OCI-LY1 (cell line): ENCODE results near the gene BABAM2.

Source experiments
- H2AFZ ChIP-seq: fragments of 200-600 bp; sonication (generic), shearing (Covaris generic); 2 replicates; pipeline ENCODE4 v1.6.0; 2014; ENCODE audit warnings: antibody characterized with exemption, mild to moderate bottlenecking, low read length
- H3F3A ChIP-seq: fragments of 200-600 bp; sonication (generic), shearing (Covaris generic); 2 replicates; pipeline ENCODE4 v1.6.0; 2014; ENCODE audit warnings: mild to moderate bottlenecking, antibody characterized with exemption, low read length, moderate library complexity; ENCODE audit not compliant: insufficient read depth
- H3K27ac ChIP-seq: fragments of 200-600 bp; sonication (generic); 2 replicates; pipeline ENCODE4 v1.5.1; 2014; ENCODE audit warnings: low read length, mixed run types, mild to moderate bottlenecking, low read depth; ENCODE audit not compliant: poor library complexity, severe bottlenecking
- H3K27me3 ChIP-seq: fragments of 200-600 bp; sonication (generic); 2 replicates; pipeline ENCODE4 v1.6.0; 2014; ENCODE audit warnings: antibody characterized with exemption, mild to moderate bottlenecking, low read length, moderate library complexity; ENCODE audit not compliant: insufficient read depth
- H3K36me3 ChIP-seq: fragments of 200-600 bp; sonication (generic); 2 replicates; pipeline ENCODE4 v1.6.1; 2014; ENCODE audit warnings: mild to moderate bottlenecking, antibody characterized with exemption, low read length, moderate library complexity, mixed read lengths; ENCODE audit not compliant: insufficient read depth
- H3K4me1 ChIP-seq: fragments of 200-600 bp; sonication (generic); 2 replicates; pipeline ENCODE4 v1.5.1; 2014; ENCODE audit warnings: mild to moderate bottlenecking, low read length, moderate library complexity; ENCODE audit not compliant: insufficient read depth, severe bottlenecking
- H3K4me2 ChIP-seq: fragments of 200-600 bp; sonication (generic), shearing (Covaris generic); 2 replicates; pipeline ENCODE4 v1.6.1; 2014; ENCODE audit warnings: low read length
- H3K4me3 ChIP-seq: fragments of 200-600 bp; sonication (generic); 2 replicates; pipeline ENCODE4 v1.5.1; 2014; ENCODE audit warnings: low read length, low read depth, mild to moderate bottlenecking, mixed read lengths; ENCODE audit not compliant: poor library complexity, severe bottlenecking
- H3K79me2 ChIP-seq: fragments of 200-600 bp; shearing (Covaris generic); 2 replicates; pipeline ENCODE4 v1.6.1; 2016; ENCODE audit warnings: mixed run types, low read length, mixed read lengths; ENCODE audit not compliant: insufficient read depth
- H3K9ac ChIP-seq: fragments of 200-600 bp; sonication (generic), shearing (Covaris generic); 2 replicates; pipeline ENCODE4 v1.6.1; 2014; ENCODE audit warnings: mild to moderate bottlenecking, low read length, mixed read lengths
- H3K9me2 ChIP-seq: fragments of 200-600 bp; sonication (generic), shearing (Covaris generic); 2 replicates; pipeline ENCODE4 v1.6.1; 2014; ENCODE audit warnings: low read depth, mild to moderate bottlenecking, low read length, mixed read lengths
- H3K9me3 ChIP-seq: fragments of 200-600 bp; shearing (Covaris generic); 2 replicates; pipeline ENCODE4 v1.6.1; 2014; ENCODE audit warnings: low read length, mixed read lengths
- H4K20me1 ChIP-seq: fragments of 200-600 bp; sonication (generic), shearing (Covaris generic); 2 replicates; pipeline ENCODE4 v1.6.0; 2016; ENCODE audit warnings: mild to moderate bottlenecking, low read length; ENCODE audit not compliant: insufficient read depth
- CTCF ChIP-seq: fragments of 200-600 bp; sonication (generic), shearing (Covaris generic); IDR thresholded peaks from 2 replicates; pipeline ENCODE4 v1.5.1; 2017; ENCODE audit warnings: mild to moderate bottlenecking, antibody characterized with exemption, low read length, moderate library complexity, mixed read lengths
- EZH2 ChIP-seq: fragments of 200-600 bp; sonication (generic), shearing (Covaris generic); IDR thresholded peaks from 2 replicates; pipeline ENCODE4 v1.8.0; 2017; ENCODE audit warnings: borderline replicate concordance, mixed run types, mild to moderate bottlenecking, antibody characterized with exemption, low read length, moderate library complexity, mixed read lengths

Gene BABAM2

GRCh38 chr2:27946530-27947060, 56.1 kb downstream of the BABAM2 start:
- H2AFZ ChIP-seq, result no peak overlapping the region
- H3K27me3 ChIP-seq, result no peaks in the 10 kb centered on the region
- peaks cover 7% of the 10 kb centered on the region; the same call in 1 of the 2 replicates for H3K79me2 ChIP-seq
- H3K4me2 ChIP-seq, result no peak overlapping the region
- H3K4me1 ChIP-seq, result no peaks in the 10 kb centered on the region
- no peaks in the 10 kb centered on the region for H3K36me3 ChIP-seq
- TF ChIP-seq CTCF, result no peak
- TF ChIP-seq EZH2, result no peak
- peaks cover 7% of the 10 kb centered on the region for H3K9me3 ChIP-seq
- no peak overlapping the region for H3K27ac ChIP-seq
- no peaks in the 10 kb centered on the region for H3K9me2 ChIP-seq
- H4K20me1 ChIP-seq, result no peaks in the 10 kb centered on the region
- no peak overlapping the region for H3K4me3 ChIP-seq
- no peaks in the 10 kb centered on the region for H3F3A ChIP-seq
- H3K9ac ChIP-seq, result no peak overlapping the region

- Histone ChIP-seq H3K4me1 (no peaks in the 10 kb centered on the region), H2AFZ (no peak overlapping the region), H3K4me3 (no peak overlapping the region), H3K9me2 (no peaks in the 10 kb centered on the region), H3F3A (no peaks in the 10 kb centered on the region), H3K36me3 (no peaks in the 10 kb centered on the region), H3K9ac (no peak overlapping the region), H4K20me1 (no peaks in the 10 kb centered on the region), H3K27ac (no peak overlapping the region), H3K4me2 (no peak overlapping the region), H3K27me3 (no peaks in the 10 kb centered on the region), H3K79me2 (0 out of 2 replicates have a peak, but pooled peaks cover under 1% of the 10 kb centered on the region), H3K9me3 (peaks cover 7% of the 10 kb centered on the region)
- TF ChIP-seq CTCF, result no peak
- TF ChIP-seq EZH2, result no peak
Measured at GRCh38 chr2:27952070-27952469, 61.5 kb downstream of the BABAM2 start.

GRCh38 chr2:27953077-27953476, 62.5 kb downstream of the BABAM2 start:
- no peaks in the 10 kb centered on the region for H3K79me2 ChIP-seq
- no peak overlapping the region for H2AFZ ChIP-seq
- no peaks in the 10 kb centered on the region for H4K20me1 ChIP-seq
- H3K4me1 ChIP-seq, result no peaks in the 10 kb centered on the region
- H3K9ac ChIP-seq, result no peak overlapping the region
- no peak overlapping the region for H3K4me3 ChIP-seq
- no peaks in the 10 kb centered on the region for H3K27me3 ChIP-seq
- TF ChIP-seq CTCF (no peak), EZH2 (no peak)
- no peak overlapping the region for H3K27ac ChIP-seq
- H3F3A ChIP-seq, result no peaks in the 10 kb centered on the region
- H3K9me3 ChIP-seq, result peaks cover 3% of the 10 kb centered on the region
- H3K4me2 ChIP-seq, result no peak overlapping the region
- H3K36me3 ChIP-seq, result no peaks in the 10 kb centered on the region
- H3K9me2 ChIP-seq, result no peaks in the 10 kb centered on the region
